Activated naive CD8-positive, alpha-beta T cell (primary cell): Measurements from ENCODE around the gene CLINT1.

Experiments
- H3K27ac Mint-ChIP-seq: one replicate; pipeline ENCODE4 v1.8.0; 2021; ENCODE audit warnings: mixed read lengths
- H3K27me3 Mint-ChIP-seq: one replicate; pipeline ENCODE4 v1.8.0; 2021; ENCODE audit warnings: mixed read lengths
- H3K36me3 Mint-ChIP-seq: one replicate; pipeline ENCODE4 v1.8.0; 2021; ENCODE audit warnings: mixed read lengths
- H3K4me1 Mint-ChIP-seq: one replicate; pipeline ENCODE4 v1.8.0; 2021; ENCODE audit warnings: low read depth, mixed read lengths
- H3K4me3 Mint-ChIP-seq: one replicate; pipeline ENCODE4 v1.8.0; 2021; ENCODE audit warnings: mild to moderate bottlenecking, mixed read lengths
- H3K9me3 Mint-ChIP-seq: one replicate; pipeline ENCODE4 v1.8.0; 2021; ENCODE audit warnings: low read depth, mixed read lengths

Gene CLINT1

DNA sequence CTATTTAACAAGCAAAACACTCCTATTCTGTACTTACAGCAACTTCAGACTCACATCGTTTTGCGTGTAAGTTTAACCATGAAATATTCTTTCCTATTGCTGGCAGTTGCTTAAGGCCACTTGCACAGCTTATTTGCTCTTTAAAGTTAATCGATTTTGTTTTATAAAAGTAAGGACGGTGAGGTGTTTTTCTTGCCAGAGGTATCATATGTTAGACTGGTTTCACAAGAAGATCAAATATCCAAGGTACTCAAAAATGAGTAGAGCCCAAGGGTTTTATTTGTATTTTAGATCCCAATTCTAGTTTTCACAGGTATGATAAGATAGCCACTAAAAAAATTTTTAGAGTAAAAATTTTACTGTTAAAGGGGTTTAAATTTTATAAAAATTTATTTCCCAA is 16.2 kb downstream of the CLINT1 start:
- H3K4me1 Mint-ChIP-seq: peaks cover 35% of the 10 kb centered on the region
- no peaks in the 10 kb centered on the region for H3K9me3 Mint-ChIP-seq
- H3K27ac Mint-ChIP-seq: no peak overlapping the region
- no peak overlapping the region for H3K4me3 Mint-ChIP-seq
- no peaks in the 10 kb centered on the region for H3K27me3 Mint-ChIP-seq
- peaks cover 7% of the 10 kb centered on the region for H3K36me3 Mint-ChIP-seq

DNA sequence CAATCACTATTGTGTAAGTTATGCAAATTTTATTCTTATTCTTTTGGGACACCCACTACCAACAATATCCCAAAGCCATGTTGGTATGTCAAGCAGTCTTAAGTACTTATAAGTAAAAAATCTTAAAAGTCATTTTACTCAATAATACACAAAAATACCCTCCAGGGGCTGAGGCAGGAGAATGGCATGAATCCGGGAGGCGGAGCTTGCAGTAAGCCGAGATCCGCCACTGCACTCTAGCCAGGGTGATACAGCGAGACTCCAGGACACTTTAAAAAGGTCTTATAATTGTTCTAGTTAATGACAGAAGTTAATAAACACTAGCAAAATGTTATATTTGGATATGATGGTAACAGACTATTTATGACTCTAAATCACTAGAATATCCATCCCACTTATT is 16.8 kb downstream of the CLINT1 start:
- Mint-ChIP-seq H3K9me3 (no peaks in the 10 kb centered on the region), H3K36me3 (peaks cover 4% of the 10 kb centered on the region), H3K4me3 (no peak overlapping the region), H3K27ac (no peak overlapping the region), H3K4me1 (peaks cover 32% of the 10 kb centered on the region), H3K27me3 (no peaks in the 10 kb centered on the region)

DNA sequence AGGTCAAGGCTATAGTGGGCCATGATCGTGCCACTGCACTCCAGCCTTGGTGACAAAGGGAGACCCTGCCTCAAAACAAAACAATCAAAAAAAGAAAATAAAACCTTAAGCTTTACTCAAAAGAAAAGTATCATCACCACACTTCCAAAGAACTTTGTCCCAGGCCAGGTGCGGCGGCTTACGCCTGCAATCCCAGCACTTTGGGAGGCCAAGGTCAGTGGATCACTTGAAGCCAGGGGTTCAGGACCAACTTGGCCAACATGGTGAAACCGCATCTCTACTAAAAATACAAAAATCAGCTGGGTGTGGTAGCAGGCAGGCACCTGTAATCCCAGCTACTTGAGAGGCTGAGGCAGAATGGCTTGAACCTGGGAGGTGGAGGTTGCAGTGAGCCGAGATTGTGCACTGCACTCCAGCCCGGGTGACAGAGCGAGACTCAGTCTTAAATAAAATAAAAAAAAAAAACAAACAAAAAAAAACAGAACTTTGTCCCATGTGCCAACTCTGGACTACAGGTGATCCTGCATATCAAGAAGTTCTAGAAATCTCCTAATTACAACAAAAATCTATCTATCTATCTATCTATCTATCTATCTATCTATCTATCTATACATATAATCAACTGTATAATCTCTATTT is 19.7 kb downstream of the CLINT1 start:
- no peaks in the 10 kb centered on the region for H3K9me3 Mint-ChIP-seq
- H3K4me3 Mint-ChIP-seq: no peak overlapping the region
- peaks cover 34% of the 10 kb centered on the region for H3K4me1 Mint-ChIP-seq
- no peak overlapping the region for H3K27ac Mint-ChIP-seq
- no peaks in the 10 kb centered on the region for H3K27me3 Mint-ChIP-seq
- H3K36me3 Mint-ChIP-seq: no peaks in the 10 kb centered on the region

DNA sequence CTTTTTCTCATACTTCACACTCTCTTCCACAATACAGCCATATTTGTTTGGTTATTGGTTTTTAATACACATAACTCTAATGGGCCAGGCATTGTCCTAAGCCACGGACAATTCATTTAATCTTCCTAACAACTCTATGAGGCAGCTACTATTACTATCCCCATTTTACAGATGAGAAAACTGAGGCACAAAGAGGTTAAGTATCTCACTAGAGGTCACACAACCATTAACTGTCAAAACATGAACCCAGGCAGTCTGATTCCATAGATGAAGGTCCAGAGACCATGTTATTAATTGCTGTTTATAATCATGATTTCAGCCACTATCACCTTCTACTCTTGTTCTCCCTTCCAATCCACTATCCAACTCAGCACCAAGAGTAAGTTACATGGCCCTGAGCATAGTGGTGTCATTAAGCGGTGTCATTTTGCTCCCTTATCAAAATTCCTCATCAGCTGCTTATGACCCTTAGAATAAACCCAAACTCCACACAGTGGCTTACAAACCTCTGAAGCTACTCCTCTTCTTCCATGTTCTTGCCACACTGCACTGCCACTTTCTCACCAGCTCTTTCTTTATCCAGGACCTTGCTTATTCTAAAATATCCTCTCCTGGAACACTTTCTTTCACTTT is 22.7 kb downstream of the CLINT1 start:
- no peak overlapping the region for H3K4me3 Mint-ChIP-seq
- H3K27ac Mint-ChIP-seq: no peak overlapping the region
- no peaks in the 10 kb centered on the region for H3K9me3 Mint-ChIP-seq
- H3K27me3 Mint-ChIP-seq: no peaks in the 10 kb centered on the region
- no peaks in the 10 kb centered on the region for H3K36me3 Mint-ChIP-seq
- H3K4me1 Mint-ChIP-seq: peaks cover 36% of the 10 kb centered on the region

DNA sequence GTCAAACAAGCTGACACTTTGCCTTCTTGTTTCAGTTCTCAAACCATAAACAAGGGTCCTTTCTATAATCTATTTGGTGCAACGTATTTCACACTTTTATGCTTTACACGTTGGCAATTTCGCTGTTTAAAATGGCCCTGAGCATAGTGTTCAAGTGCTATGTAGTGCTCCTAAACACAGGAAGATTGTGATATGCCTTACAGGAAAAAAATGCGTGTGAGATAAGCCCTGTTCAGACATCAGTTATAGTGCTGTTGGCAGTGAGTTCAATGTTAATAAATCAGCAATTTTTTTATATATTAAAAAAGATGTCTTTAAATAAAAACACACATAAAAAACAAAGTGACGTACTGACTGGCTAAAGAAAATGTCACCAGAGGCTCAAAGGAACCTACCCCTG is 23.9 kb downstream of the CLINT1 start:
- Mint-ChIP-seq H3K27ac (no peak overlapping the region), H3K27me3 (no peaks in the 10 kb centered on the region), H3K4me3 (no peak overlapping the region), H3K4me1 (peaks cover 37% of the 10 kb centered on the region), H3K9me3 (no peaks in the 10 kb centered on the region), H3K36me3 (no peaks in the 10 kb centered on the region)

DNA sequence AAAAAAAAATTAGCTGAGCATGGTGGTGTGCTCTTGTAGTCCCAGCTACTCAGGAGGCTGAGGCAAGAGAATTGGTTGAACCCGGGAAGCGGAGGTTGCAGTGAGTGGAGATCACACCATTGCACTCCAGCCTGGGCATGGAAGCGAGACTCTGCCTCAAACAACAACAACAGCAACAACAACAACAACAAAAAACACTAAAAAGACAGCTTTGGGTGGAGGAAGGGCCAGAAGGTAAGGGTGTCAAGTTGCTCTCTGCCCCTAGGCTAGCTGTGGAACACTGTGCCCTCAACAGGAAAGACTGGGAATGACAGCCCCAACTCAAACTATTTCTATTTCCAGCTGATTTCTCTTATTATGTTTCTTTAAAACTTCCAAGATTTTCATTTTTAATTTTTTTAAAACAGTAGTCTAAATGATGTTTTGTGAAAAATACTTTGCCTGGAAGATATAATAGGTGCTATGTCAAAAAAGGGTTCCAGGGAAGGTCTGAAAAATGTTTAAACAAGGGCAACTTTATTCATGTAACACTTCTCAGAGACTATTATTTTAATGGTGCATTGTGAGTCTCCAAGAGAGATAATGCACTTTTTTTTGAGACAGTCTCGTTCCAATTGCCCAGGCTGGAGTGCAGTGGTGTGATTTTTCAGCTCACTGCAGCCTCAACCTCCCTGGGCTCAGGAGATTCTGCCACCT is 29.9 kb downstream of the CLINT1 start:
- Mint-ChIP-seq H3K4me3 (no peak overlapping the region), H3K9me3 (no peaks in the 10 kb centered on the region), H3K36me3 (peaks cover 4% of the 10 kb centered on the region), H3K4me1 (peaks cover 60% of the 10 kb centered on the region), H3K27me3 (no peaks in the 10 kb centered on the region), H3K27ac (no peak overlapping the region)

DNA sequence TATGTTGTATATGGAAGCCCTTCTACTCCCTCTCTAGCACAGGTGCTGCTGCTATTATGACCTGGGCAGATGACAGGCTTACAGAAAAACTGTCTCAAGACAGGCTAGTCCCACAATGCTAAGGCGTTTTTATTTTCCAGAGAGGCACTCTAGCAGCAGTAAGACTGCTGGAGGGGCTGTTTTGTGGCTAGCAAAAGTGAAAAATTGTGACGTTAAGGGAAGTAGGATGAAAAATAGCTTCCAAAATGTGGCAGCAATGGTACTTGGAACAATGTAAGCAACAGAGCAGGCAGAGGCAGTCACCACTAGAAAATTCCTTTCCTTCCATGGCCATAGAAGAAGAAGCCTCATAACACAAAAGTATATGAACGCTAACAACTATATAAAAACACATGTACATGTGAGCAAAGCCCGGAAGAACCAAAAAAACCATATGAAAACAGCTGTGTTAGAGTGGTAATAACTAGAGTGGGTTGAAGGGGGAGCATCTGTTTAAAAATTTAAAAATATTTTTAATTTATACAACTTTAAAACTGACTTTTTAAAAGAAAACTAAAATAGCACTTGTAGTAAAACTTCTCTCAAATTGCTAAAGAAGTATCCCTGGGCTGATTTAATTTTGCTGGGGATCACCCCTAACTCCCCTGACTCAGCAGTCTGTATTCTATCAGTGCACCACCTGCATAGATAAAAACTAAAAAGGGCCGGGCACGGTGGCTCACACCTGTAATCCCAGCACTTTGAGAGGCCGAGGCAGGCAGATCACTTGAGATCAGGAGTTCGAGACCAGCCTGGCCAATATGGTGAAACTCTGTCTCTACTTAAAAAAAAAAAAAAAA is 30.6 kb downstream of the CLINT1 start:
- Mint-ChIP-seq H3K4me1 (peaks cover 56% of the 10 kb centered on the region), H3K27me3 (no peaks in the 10 kb centered on the region), H3K36me3 (peaks cover 4% of the 10 kb centered on the region), H3K4me3 (peak overlapping the region; percentile 6), H3K9me3 (no peaks in the 10 kb centered on the region), H3K27ac (peak overlapping the region; percentile 62)

DNA sequence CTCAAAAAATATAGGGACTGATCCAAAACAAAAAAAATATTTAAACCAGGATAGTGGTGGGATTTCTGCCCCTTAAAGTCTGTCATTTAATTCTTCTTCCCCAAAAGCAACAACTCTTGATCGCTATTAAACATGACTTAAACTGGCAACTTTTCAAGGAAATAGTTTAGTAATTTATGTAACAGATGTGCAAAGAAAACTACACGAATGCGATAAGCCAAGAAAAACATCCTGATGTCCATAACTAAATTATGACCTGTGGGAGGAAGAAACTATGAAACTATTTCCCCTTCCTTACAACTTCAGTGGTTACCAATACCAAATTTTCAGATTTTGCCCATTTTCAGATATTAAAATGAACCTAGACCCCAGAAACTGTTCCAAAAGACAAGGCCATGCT is 31.5 kb downstream of the CLINT1 start:
- no peaks in the 10 kb centered on the region for H3K27me3 Mint-ChIP-seq
- no peak overlapping the region for H3K27ac Mint-ChIP-seq
- peaks cover 5% of the 10 kb centered on the region for H3K36me3 Mint-ChIP-seq
- no peak overlapping the region for H3K4me3 Mint-ChIP-seq
- H3K9me3 Mint-ChIP-seq: no peaks in the 10 kb centered on the region
- H3K4me1 Mint-ChIP-seq: peaks cover 54% of the 10 kb centered on the region

DNA sequence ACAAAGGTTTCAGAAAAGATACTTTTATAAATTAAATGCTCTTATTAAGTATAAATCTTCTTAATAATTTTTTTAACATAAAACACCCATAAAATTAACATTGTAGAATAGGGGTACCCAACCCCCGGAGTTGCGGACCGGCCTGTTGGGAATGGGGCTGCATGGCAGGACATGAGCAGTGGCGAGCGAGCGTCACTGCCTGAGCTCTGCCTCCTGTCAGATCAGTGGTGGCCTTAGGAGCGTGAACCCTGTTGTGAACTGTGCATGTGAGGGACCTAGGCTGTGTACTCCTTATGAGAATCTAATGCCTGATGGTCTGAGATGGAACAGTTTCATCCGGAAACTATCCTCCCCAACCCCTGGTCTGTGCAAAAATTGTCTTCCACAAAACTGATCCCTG is 35.3 kb downstream of the CLINT1 start:
- H3K9me3 Mint-ChIP-seq: no peaks in the 10 kb centered on the region
- H3K27me3 Mint-ChIP-seq: no peaks in the 10 kb centered on the region
- H3K36me3 Mint-ChIP-seq: peaks cover 12% of the 10 kb centered on the region
- no peak overlapping the region for H3K4me3 Mint-ChIP-seq
- H3K4me1 Mint-ChIP-seq: peaks cover 58% of the 10 kb centered on the region
- H3K27ac Mint-ChIP-seq: no peak overlapping the region

DNA sequence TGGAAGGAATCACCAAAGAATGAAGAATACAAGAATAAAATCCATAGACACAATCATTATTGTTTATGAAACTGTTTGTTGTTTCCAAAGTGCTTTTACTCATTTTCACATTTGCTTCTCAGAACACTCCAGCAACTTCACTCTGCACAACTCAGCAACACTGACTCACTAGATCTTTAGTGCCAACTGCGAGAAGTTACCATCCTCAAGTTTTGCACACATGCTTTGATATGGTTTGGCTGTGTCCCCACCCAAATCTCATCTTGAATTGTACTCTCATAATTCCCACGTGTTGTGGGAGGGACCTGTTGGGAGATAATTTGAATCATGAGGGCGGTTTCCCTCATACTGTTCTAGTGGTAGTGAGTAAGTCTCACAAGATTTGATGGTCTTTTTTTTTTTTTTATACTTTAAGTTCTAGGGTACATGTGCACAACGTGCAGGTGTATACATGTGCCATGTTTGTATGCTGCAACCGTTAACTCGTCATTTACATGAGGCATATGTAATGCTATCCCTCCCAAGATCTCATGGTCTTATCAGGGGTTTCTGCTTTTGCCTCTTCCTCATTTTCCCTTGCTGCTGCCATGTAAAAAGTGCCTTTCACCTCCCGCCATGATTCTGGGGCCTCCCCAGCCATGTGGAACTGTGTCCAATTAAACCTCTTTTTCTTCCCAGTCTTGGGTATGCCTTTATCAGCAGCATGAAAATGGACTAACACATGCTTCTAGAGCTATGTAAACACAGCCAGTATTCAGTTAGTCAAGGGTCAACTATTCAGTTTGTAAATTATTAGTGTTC is 36.9 kb downstream of the CLINT1 start:
- Mint-ChIP-seq H3K27me3 (no peaks in the 10 kb centered on the region), H3K36me3 (peaks cover 16% of the 10 kb centered on the region), H3K27ac (peak overlapping the region; percentile 68), H3K4me1 (peaks cover 44% of the 10 kb centered on the region), H3K9me3 (no peaks in the 10 kb centered on the region), H3K4me3 (no peak overlapping the region)

DNA sequence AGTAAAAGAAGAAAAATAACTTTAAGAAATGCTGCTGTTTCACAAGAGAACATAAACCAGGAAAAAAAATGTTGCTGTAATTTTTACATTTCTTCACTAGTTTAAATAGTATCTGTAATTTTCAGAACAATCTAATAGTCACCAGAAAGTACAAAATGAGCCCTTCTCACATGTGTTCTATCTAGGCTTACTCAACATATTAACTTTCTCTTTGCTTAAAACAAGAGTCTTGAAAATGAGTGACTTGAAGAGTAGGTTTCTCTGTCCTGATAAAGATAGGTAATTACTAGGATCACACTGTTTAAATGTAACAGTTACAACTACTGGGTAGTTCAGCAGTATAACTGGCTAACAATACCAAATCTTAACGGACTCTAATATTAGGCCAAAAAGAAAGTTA is 37.5 kb downstream of the CLINT1 start:
- H3K4me1 Mint-ChIP-seq: peaks cover 43% of the 10 kb centered on the region
- no peaks in the 10 kb centered on the region for H3K27me3 Mint-ChIP-seq
- H3K27ac Mint-ChIP-seq: peak overlapping the region; percentile 68
- peaks cover 16% of the 10 kb centered on the region for H3K36me3 Mint-ChIP-seq
- no peak overlapping the region for H3K4me3 Mint-ChIP-seq
- no peaks in the 10 kb centered on the region for H3K9me3 Mint-ChIP-seq

DNA sequence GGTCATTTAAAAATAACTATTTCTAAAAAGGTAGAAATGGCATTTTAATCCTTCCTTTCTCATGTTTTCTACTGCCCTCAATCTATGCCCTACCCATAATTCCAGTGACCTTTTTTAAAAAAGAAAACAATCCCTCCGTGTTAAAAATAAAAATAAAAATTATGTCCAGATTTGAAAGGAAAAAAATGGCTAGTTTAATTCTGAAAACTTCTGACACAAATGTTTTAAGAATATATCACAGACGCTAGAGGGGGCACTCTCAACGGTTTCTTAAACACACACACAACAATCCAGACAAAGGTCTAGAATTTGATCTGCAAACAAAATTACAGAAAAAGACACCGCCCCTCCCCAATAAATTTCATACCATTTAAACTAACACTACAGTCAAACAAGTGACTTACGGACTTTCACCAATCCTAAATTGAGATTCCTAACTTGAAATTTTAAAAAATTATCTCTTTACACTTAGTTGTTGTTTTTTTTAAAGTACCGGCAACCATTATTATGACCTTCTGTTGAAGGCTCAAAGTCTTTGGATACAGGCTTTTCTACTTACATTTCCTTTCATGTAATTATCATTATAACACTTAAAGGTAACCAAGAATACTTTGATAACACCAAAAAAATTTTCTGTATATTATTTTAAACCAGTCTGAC is 38.2 kb downstream of the CLINT1 start:
- peaks cover 16% of the 10 kb centered on the region for H3K36me3 Mint-ChIP-seq
- H3K4me1 Mint-ChIP-seq: peaks cover 37% of the 10 kb centered on the region
- peak overlapping the region; percentile 75 for H3K27ac Mint-ChIP-seq
- no peak overlapping the region for H3K4me3 Mint-ChIP-seq
- H3K27me3 Mint-ChIP-seq: no peaks in the 10 kb centered on the region
- no peaks in the 10 kb centered on the region for H3K9me3 Mint-ChIP-seq

DNA sequence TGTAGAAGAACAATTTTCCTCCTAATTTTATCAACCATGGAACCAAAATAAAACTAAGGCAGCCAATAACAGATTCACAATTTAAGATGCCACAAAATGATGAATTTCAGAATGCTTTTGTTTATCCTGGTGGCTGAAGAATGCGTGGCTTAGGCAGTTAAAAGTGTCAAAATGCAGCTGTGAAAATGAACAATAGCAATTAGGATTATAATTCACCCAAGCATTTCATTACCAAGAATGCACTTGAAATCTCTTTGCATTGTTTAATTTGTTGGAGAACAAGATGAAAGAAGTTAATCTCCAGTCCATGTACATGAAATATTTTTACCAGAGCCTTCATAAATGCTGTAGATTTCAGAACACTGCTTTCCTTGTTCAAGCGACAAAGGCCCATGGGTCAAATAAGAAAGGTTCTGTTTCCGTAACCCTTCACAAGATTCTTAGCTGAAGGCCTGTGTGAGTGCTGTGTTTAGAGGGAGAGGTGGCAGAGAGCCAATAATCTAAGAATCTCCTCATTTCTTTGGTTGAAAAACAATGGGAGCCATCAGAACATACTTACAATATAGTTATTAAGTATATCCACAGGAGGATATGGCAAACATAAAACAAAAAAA is 39.3 kb downstream of the CLINT1 start:
- Mint-ChIP-seq H3K36me3 (peaks cover 16% of the 10 kb centered on the region), H3K27me3 (no peaks in the 10 kb centered on the region), H3K4me1 (peaks cover 30% of the 10 kb centered on the region), H3K9me3 (no peaks in the 10 kb centered on the region), H3K4me3 (no peak overlapping the region), H3K27ac (no peak overlapping the region)

DNA sequence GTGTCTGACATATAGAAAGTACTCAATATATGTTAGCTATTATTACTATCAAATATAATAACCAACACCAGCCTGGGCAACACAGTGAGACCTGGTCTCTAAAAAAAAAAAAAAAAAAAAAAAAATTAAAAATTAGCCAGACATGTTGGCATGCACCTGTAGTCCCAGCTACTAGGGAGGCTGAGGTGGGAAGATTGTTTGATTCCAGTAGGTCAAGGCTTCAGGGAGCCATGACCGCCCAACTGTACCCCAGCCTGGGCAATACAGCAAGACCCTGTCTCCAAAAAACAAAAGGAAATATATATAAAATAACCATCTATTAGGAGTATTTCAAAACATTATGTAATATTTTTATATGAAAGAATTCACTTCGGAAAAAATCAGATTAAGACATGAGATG is 40.6 kb downstream of the CLINT1 start:
- Mint-ChIP-seq H3K4me3 (no peak overlapping the region), H3K4me1 (peaks cover 24% of the 10 kb centered on the region), H3K27me3 (no peaks in the 10 kb centered on the region), H3K36me3 (peaks cover 12% of the 10 kb centered on the region), H3K9me3 (no peaks in the 10 kb centered on the region), H3K27ac (no peak overlapping the region)
